NOMO-1 treated with dmso at 0.1 percent for 144 hours (cell line): ENCODE results near the gene TOGARAM1.

ENCODE experiments used
- DNase-seq: peaks from one replicate; lab custom pipeline; 2025; ENCODE audit not compliant: unreplicated experiment; lab: John Stamatoyannopoulos, UW

TOGARAM1 gene

DNA sequence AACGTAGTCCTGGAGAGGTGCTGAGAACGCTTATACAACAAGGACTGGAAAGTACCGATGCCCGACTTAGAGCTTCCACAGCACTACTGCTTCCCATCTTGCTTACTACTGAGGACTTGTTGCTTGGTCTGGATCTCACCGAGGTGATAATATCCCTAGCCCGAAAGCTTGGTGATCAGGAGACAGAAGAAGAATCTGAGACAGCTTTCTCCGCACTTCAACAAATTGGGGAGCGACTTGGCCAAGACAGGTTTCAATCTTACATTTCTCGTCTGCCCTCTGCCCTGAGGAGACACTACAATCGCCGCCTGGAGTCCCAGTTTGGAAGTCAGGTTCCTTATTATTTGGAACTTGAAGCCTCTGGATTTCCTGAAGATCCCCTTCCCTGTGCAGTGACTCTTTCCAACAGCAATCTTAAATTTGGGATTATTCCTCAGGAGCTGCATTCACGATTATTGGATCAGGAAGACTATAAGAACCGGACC, 1.1 kb downstream of the TOGARAM1 start:
- no peak for DNase-seq

- DNase-seq = no peak
These were observed 1.9 kb downstream of the TOGARAM1 start for GRCh38 chr14:44963775-44964380.

- no peak for DNase-seq
These were observed 4.8 kb downstream of the TOGARAM1 start for GRCh38 chr14:44966601-44967336.

DNA sequence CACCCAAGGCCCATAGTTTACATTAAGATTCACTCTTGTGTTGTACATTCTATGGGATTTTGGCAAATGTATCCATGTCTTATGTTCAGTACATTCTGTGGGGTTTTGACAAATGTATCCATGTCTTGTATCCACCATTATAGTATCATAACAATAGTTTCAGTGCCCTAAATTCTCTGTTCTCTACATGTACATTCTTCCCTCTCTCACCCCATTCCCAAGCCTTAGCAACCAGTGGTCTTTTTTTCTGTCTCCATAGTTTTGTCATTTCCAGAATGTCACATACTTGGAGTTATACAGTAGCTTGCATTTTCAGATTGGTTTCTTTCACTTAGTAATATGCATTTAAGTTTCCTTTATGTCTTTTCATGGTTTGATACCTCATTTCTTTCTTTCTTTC, 6.7 kb downstream of the TOGARAM1 start:
- no peak for DNase-seq

- DNase-seq = no peak
These were observed 8.9 kb downstream of the TOGARAM1 start for GRCh38 chr14:44970907-44971306.

DNA sequence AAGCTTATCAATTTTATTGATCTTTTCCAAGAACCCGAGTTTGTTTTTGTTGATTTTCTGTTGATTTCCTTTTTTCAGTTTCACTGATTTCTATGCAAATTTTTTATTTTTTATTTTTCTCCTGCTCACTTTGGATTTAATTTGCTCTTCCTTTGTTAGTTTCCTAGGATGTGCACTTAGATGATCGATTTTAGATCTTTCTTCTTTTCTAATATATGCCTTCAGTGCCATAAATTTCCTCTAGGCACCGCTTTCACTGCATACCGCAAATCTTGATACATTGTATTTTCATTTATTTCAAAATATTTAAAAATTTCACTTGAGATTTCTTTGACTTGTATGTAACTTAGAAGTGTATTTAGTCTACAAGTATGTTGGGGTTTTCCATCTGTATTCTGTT, 9.5 kb downstream of the TOGARAM1 start:
- no peak for DNase-seq

- no peak for DNase-seq
These were observed 17.3 kb downstream of the TOGARAM1 start for GRCh38 chr14:44979273-44979672.

GRCh38 chr14:44979740-44980356, 17.9 kb downstream of the TOGARAM1 start:
- DNase-seq = no peak

- no peak for DNase-seq
These were observed 19.2 kb downstream of the TOGARAM1 start for GRCh38 chr14:44981198-44981597.

GRCh38 chr14:44982594-44982993, 20.6 kb downstream of the TOGARAM1 start:
- no peak for DNase-seq

- no peak for DNase-seq
These were observed 26.7 kb downstream of the TOGARAM1 start for GRCh38 chr14:44988694-44989093.

DNA sequence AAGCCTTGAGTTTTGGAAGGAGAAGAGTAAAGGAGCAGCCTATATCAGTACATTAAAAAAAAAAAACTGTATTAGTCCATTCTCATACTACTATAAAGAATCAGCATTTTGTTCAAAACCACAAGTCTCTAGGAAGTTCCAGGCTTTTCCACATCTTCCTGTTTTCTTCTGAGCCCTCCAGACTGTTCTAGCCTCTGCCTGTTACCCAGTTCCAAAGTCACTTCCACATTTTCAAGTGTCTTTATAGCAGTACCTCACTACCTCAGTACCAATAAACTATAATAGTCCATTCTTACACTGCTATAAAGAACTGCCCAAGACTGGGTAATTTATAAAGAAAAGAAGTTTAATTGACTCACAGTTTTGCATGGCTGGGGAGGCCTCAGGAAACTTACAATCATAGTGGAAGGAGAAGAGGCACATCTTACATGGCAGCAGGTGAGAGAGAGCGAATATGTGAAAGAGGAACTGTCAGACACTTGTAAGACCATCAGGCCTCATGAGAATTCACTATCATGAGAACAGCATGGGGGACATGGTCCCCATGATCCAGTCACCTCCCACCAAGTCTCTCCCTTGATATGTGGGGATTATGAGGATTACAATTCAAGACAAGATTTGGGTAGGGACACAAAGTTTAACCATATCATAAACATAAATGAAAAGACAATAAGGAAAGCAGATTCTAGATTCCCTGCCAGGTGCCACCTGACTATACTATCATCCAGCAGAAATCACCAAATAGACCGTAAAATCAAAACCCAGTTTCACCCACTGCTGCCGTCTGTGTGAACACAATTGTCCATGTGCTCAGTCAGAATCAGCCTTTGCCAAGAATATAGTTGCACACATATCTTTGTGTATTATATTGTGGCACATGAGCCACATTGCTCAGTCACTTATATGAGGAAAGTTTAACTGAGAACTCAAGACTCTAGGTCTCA, 27.8 kb downstream of the TOGARAM1 start:
- no peak for DNase-seq

GRCh38 chr14:44990533-44990932, 28.5 kb downstream of the TOGARAM1 start:
- DNase-seq = no peak

GRCh38 chr14:44995196-44995595, 33.2 kb downstream of the TOGARAM1 start:
- no peak for DNase-seq

GRCh38 chr14:44995770-44996294, 33.8 kb downstream of the TOGARAM1 start:
- DNase-seq = no peak

DNA sequence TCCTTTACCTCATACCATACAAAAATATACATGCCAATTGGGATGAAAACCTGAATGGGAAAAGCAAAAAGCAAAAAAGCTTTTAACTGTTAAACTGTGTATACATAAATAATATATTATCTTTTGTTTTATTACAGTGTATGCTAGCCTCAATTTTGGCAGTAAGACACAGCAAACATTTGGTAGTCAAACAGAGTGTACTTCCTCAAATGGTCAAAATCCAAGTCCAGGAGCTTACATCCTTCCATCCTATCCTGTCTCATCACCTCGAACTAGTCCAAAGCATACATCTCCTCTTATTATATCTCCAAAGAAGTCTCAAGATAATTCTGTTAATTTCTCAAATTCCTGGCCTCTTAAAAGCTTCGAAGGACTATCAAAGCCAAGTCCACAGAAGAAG, 41.9 kb downstream of the TOGARAM1 start:
- no peak for DNase-seq

- no peak for DNase-seq
These were observed 53.1 kb downstream of the TOGARAM1 start for GRCh38 chr14:45015133-45015532.

- no peak for DNase-seq
These were observed 66.2 kb downstream of the TOGARAM1 start for GRCh38 chr14:45028107-45028626.

GRCh38 chr14:45034730-45035129, 72.7 kb downstream of the TOGARAM1 start:
- DNase-seq = no peak

DNA sequence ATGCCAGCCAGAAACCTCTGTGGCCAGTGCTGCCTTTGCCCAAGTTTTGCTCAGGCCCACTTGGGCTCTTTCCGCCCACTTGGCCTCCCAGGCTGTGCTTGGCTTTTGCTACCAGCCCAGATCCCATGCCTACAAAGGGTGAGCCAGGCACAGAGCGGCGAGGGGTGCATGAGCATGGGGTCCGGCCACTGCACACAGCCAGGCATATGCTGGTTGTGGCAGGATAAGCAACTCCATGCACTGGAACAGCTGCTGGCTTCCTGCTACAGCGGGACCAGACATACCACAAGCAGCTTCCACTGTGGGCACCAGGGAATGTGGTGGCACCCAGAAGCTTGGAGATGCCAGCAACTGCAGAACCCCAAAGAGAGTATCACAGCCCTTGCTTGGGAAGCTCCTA, 76.3 kb downstream of the TOGARAM1 start:
- no peak for DNase-seq

DNA sequence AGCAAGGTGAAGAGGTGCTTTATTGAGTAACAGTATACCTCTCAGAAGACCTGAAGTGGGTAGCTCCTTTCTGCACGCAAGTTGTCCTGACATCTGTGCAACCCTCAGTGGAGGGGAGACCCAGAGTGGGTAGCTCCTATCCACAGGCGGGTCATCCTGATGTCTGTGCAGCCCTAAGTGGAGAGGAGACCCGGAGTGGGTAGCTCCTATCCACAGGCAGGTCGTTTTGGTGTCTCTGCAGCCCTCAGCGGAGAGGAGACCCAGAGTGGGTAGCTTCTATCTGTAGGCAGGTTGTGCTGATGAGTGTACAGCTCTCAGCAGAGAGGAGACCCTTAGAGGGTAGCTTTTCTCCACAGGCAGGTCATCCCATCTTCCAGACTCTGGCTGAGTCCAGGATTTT, 76.9 kb downstream of the TOGARAM1 start:
- no peak for DNase-seq
